NCI-H1048 (cell line): ENCODE data around the gene SOBP.

Experiments
- DNase-seq: peaks from one replicate; lab custom pipeline; 2025; lab: John Stamatoyannopoulos, UW

Gene SOBP

GRCh38 chr6:107639511-107639910, 149.6 kb downstream of the SOBP start:
- DNase-seq, result no peak

GRCh38 chr6:107641071-107641470, 151.2 kb downstream of the SOBP start:
- DNase-seq, result no peak

GRCh38 chr6:107641500-107641941, 151.6 kb downstream of the SOBP start:
- no peak for DNase-seq

- no peak for DNase-seq
These were observed 152.4 kb downstream of the SOBP start for GRCh38 chr6:107642095-107642860.

GRCh38 chr6:107642861-107643328, 153.0 kb downstream of the SOBP start:
- DNase-seq, result no peak

GRCh38 chr6:107644513-107644912, 154.6 kb downstream of the SOBP start:
- no peak for DNase-seq

GRCh38 chr6:107645740-107646139, 155.8 kb downstream of the SOBP start:
- no peak for DNase-seq

GRCh38 chr6:107646176-107646575, 156.3 kb downstream of the SOBP start:
- DNase-seq, result no peak

- DNase-seq, result no peak
These were observed 157.0 kb downstream of the SOBP start for GRCh38 chr6:107646776-107647438.

GRCh38 chr6:107647439-107647948, 157.6 kb downstream of the SOBP start:
- no peak for DNase-seq

- no peak for DNase-seq
These were observed 159.1 kb downstream of the SOBP start for GRCh38 chr6:107648983-107649382.

GRCh38 chr6:107652526-107653182, 162.7 kb downstream of the SOBP start:
- no peak for DNase-seq

GRCh38 chr6:107653183-107653580, 163.3 kb downstream of the SOBP start:
- no peak for DNase-seq

GRCh38 chr6:107653861-107654394, 164.0 kb downstream of the SOBP start:
- DNase-seq, result no peak

GRCh38 chr6:107654764-107655163, 164.8 kb downstream of the SOBP start:
- no peak for DNase-seq

- DNase-seq, result no peak
These were observed 165.3 kb downstream of the SOBP start for GRCh38 chr6:107655245-107655644.

GRCh38 chr6:107655864-107656263, 165.9 kb downstream of the SOBP start:
- no peak for DNase-seq

GRCh38 chr6:107656401-107656800, 166.5 kb downstream of the SOBP start:
- no peak for DNase-seq

GRCh38 chr6:107656883-107657282, 167.0 kb downstream of the SOBP start:
- DNase-seq, result no peak

- no peak for DNase-seq
These were observed 167.4 kb downstream of the SOBP start for GRCh38 chr6:107657373-107657754.

- DNase-seq, result no peak
These were observed 168.0 kb downstream of the SOBP start for GRCh38 chr6:107657755-107658461.
